CD4-positive, CD25-positive, alpha-beta regulatory T cell (primary cell): Measurements from ENCODE around the gene MCC. TPM values are rescaled to one million over a fixed set of nuclear protein-coding genes. Genes with fewer than 3 reads are reported as not detected.
A peak's percentile ranks its signal among the peaks of the same experiment; 100 is the strongest.

Experiments used
- ATAC-seq, 2 donors: fragments of 150-1000 bp; cut with Tn5 transposase; one replicate each; pipeline ENCODE4 v1.10.0; 2021; ENCODE audit warnings: low read depth in 2 of 2, moderate number of reproducible peaks in 2 of 2, moderate library complexity in 1 of 2
- DNase-seq, 3 donors: peaks; one replicate each; pipeline versions ENCODE4 v3.0.0 to v3.0.0-alpha.2; 2012 to 2022; ENCODE audit warnings: mixed read lengths in 1 of 3
- H3K27ac ChIP-seq: one replicate; pipeline ENCODE4 v1.7.0; 2013; ENCODE audit warnings: mild to moderate bottlenecking, low read length; ENCODE audit not compliant: insufficient read depth, poor library complexity, severe bottlenecking
- H3K27me3 ChIP-seq: one replicate; pipeline ENCODE4 v1.7.0; 2013; ENCODE audit warnings: low read length; ENCODE audit not compliant: control insufficient read depth, insufficient read depth
- H3K36me3 ChIP-seq: one replicate; pipeline ENCODE4 v1.7.0; 2013; ENCODE audit warnings: mild to moderate bottlenecking, low read length, moderate library complexity; ENCODE audit not compliant: control insufficient read depth, insufficient read depth
- H3K4me1 ChIP-seq: 2 replicates; pipeline ENCODE4 v1.7.0; 2013; ENCODE audit warnings: mild to moderate bottlenecking, low read length; ENCODE audit not compliant: insufficient read depth, control insufficient read depth, poor library complexity, severe bottlenecking
- H3K4me3 ChIP-seq: one replicate; pipeline ENCODE4 v1.7.0; 2013; ENCODE audit warnings: low read depth, mild to moderate bottlenecking, low read length, moderate library complexity
- H3K9me3 ChIP-seq, 2 experiments: 1 replicate in 1 of 2; 2 replicates in 1 of 2; pipeline ENCODE4 v1.7.0; 2013; ENCODE audit warnings: low read length in 2 of 2, mild to moderate bottlenecking in 1 of 2, moderate library complexity in 1 of 2; ENCODE audit not compliant: control insufficient read depth in 2 of 2
- H3K27ac Mint-ChIP-seq, 3 donors: one replicate each; pipeline ENCODE4 v1.8.0; 2020 to 2022; ENCODE audit warnings: mild to moderate bottlenecking in 3 of 3, mixed read lengths in 3 of 3, moderate library complexity in 2 of 3
- H3K27me3 Mint-ChIP-seq: one replicate; pipeline ENCODE4 v1.8.0; 2022; ENCODE audit warnings: mild to moderate bottlenecking, mixed read lengths
- H3K36me3 Mint-ChIP-seq: one replicate; pipeline ENCODE4 v1.8.0; 2020; ENCODE audit warnings: mixed read lengths
- H3K4me1 Mint-ChIP-seq, 4 donors: one replicate each; pipeline ENCODE4 v1.8.0; 2020 to 2022; ENCODE audit warnings: mixed read lengths in 4 of 4, mild to moderate bottlenecking in 1 of 4
- H3K4me3 Mint-ChIP-seq, 4 donors: one replicate each; pipeline ENCODE4 v1.8.0; 2020 to 2022; ENCODE audit warnings: mild to moderate bottlenecking in 4 of 4, mixed read lengths in 4 of 4, moderate library complexity in 3 of 4
- H3K9me3 Mint-ChIP-seq, 7 donors: one replicate each; pipeline ENCODE4 v1.8.0; 2020 to 2022; ENCODE audit warnings: mixed read lengths in 7 of 7, mild to moderate bottlenecking in 3 of 7, moderate library complexity in 2 of 7
- polyA plus RNA-seq, 4 donors: library from polyadenylated mRNA; unstranded; fragments of 300-500 nt; fragmentation: Illumina TruSeq; gene quantifications; one replicate each; pipeline ENCODE4 v1.2.3, GENCODE V29; 2021
- total RNA-seq: library from RNA; stranded (reverse); gene quantifications from one replicate; pipeline ENCODE4 v1.2.3, GENCODE V29; 2022

MCC gene
- total and polyA plus RNA-seq, 5 donors from 2014 or later: 0.47 to 11.1 (median 3.4) TPM

DNA sequence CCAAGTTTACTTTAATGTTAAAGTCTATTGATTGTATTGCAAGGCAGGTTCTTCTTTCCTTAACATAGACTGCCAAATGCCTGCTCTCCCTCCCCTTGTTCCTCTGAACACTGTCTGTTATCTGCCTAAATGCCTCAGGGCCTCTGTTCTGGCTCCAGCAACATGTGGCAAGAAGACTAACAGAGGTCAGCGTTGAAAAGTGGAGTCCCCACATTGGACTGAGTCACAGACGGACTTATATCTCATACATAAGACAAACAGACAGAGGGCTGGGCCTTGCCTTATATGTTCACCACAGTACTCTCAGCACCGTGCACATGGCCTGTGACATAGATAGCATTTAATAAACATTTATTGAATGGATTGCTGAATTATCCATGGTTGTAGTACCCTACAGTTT, 144.9 kb downstream of the MCC start:
- Histone ChIP-seq H3K27me3 (peaks cover 2% of the 10 kb centered on the region), H3K27ac (no peak overlapping the region), H3K4me1 (no peaks in the 10 kb centered on the region), H3K36me3 (no peaks in the 10 kb centered on the region), H3K9me3 (no peaks in the 10 kb centered on the region), H3K4me3 (no peak overlapping the region)
- Mint-ChIP-seq H3K9me3 (peaks cover 0 to 4% (median 0%) of the 10 kb centered on the region in 7 donors), H3K4me3 (no peak overlapping the region), H3K4me1 (peaks cover 0 to 2% (median 0%) of the 10 kb centered on the region in 4 donors), H3K36me3 (no peaks in the 10 kb centered on the region), H3K27ac (no peak overlapping the region), H3K27me3 (peaks cover 40% of the 10 kb centered on the region)
- no peak for ATAC-seq
- DNase-seq: no peak

DNA sequence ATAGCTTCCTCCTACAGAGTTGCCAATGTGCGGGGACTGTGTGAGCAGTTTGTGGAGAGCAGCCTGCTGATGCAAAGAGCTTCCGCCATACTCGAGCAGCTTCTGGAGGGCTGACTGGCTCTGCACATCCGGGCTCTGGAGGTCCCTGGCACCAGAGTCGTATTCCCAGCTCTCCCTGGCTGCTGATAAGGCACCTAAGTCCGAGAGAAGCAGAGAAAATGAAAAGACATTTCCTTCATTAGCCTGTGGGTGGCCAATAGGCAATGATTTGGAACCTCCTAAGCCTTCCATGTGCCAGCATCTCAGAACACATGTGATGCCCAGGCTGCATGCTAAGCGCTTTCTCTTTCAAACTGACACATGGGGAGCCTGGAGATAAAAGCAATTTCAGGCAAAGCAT, 147.7 kb downstream of the MCC start:
- no peak for ATAC-seq
- no peaks in the 10 kb centered on the region for H3K9me3 Mint-ChIP-seq
- Histone ChIP-seq H3K36me3 (no peaks in the 10 kb centered on the region), H3K9me3 (no peaks in the 10 kb centered on the region), H3K27me3 (peaks cover 3% of the 10 kb centered on the region), H3K4me1 (no peaks in the 10 kb centered on the region), H3K27ac (no peak overlapping the region), H3K4me3 (no peak overlapping the region)
- H3K27me3 Mint-ChIP-seq: peaks cover 18% of the 10 kb centered on the region
- no peak overlapping the region for H3K27ac Mint-ChIP-seq
- DNase-seq: no peak
- H3K4me1 Mint-ChIP-seq: no peaks in the 10 kb centered on the region
- H3K4me3 Mint-ChIP-seq: no peak overlapping the region
- no peaks in the 10 kb centered on the region for H3K36me3 Mint-ChIP-seq

- no peak overlapping the region for H3K27ac Mint-ChIP-seq
- H3K27me3 ChIP-seq: peaks cover 3% of the 10 kb centered on the region
- peaks cover 7% of the 10 kb centered on the region for H3K27me3 Mint-ChIP-seq
- DNase-seq (no peak), ATAC-seq (no peak)
- H3K4me3 Mint-ChIP-seq: no peak overlapping the region
- H3K9me3 Mint-ChIP-seq: no peaks in the 10 kb centered on the region
- H3K27ac ChIP-seq: no peak overlapping the region
- H3K36me3 ChIP-seq: no peaks in the 10 kb centered on the region
- H3K4me1 ChIP-seq: no peaks in the 10 kb centered on the region
- H3K4me1 Mint-ChIP-seq: peaks cover 3 to 6% (median 4%) of the 10 kb centered on the region in 4 donors
- no peaks in the 10 kb centered on the region for H3K36me3 Mint-ChIP-seq
- no peak overlapping the region for H3K4me3 ChIP-seq
- H3K9me3 ChIP-seq: no peaks in the 10 kb centered on the region
These were observed 149.6 kb downstream of the MCC start for GRCh38 chr5:113338628-113339027.

- DNase-seq (no peak), ATAC-seq (no peak)
- Histone ChIP-seq H3K27me3 (peaks cover 3% of the 10 kb centered on the region), H3K27ac (no peak overlapping the region), H3K36me3 (no peaks in the 10 kb centered on the region), H3K4me1 (no peaks in the 10 kb centered on the region), H3K9me3 (no peaks in the 10 kb centered on the region), H3K4me3 (no peak overlapping the region)
- H3K9me3 Mint-ChIP-seq: no peaks in the 10 kb centered on the region
- peaks cover 7% of the 10 kb centered on the region for H3K27me3 Mint-ChIP-seq
- H3K36me3 Mint-ChIP-seq: no peaks in the 10 kb centered on the region
- no peak overlapping the region for H3K4me3 Mint-ChIP-seq
- no peak overlapping the region for H3K27ac Mint-ChIP-seq
- H3K4me1 Mint-ChIP-seq: peaks cover 3 to 6% (median 4%) of the 10 kb centered on the region in 4 donors
These were observed 150.5 kb downstream of the MCC start for GRCh38 chr5:113337515-113338415.

DNA sequence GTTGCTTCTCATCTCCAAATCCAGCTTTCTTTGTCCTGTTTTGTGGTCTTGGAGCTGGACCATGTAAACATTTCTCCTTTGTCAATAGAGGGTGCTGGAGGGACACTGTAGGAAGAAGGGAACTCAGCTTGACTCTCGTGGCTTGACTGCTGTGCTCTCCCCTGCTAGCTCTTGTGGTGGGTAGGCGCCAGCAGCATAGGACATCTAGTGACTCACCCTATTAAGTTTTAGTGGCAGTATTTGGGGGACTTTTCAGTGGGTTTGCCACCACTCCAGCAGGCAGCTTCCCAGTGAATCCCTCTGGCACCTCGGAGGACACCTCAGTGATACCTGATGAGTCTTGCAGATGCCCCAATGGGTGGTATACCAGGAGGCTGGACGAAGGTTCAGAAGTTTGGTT, 151.3 kb downstream of the MCC start:
- DNase-seq: peak in 1 of 3 donors; percentile 23

DNA sequence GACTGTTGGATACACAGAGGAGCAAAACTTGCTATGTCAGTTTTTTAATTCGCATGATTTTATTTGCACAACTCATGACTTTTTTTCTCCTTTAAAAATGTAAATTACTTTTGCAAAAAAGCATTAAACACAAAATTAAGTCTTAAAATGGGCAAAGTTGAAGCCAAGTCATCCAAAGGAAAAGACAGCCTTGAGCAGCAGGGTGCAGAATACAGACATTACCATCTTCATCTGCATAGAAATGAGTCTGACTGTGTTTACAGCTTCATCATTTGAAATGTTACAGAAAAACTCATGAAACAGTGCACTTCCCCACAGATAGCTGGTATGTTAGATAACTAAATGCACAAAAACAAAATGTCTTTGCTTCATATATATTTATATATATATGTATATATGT, 154.8 kb downstream of the MCC start:
- Histone ChIP-seq H3K27ac (no peak overlapping the region), H3K36me3 (no peaks in the 10 kb centered on the region), H3K4me3 (no peak overlapping the region), H3K9me3 (no peaks in the 10 kb centered on the region), H3K4me1 (peaks cover 10% of the 10 kb centered on the region), H3K27me3 (peaks cover 3% of the 10 kb centered on the region)
- peaks cover 5 to 17% (median 13%) of the 10 kb centered on the region in 4 donors for H3K4me1 Mint-ChIP-seq
- no peak for ATAC-seq
- no peaks in the 10 kb centered on the region for H3K36me3 Mint-ChIP-seq
- H3K27me3 Mint-ChIP-seq: no peaks in the 10 kb centered on the region
- H3K27ac Mint-ChIP-seq: no peak overlapping the region
- no peak for DNase-seq
- H3K4me3 Mint-ChIP-seq: no peak overlapping the region
- no peaks in the 10 kb centered on the region for H3K9me3 Mint-ChIP-seq

More for the DNA sequence above, 151.3 kb downstream of the MCC start:
- peak in 1 of 2 donors; percentile 21 for ATAC-seq
- H3K9me3 ChIP-seq: no peaks in the 10 kb centered on the region
- no peaks in the 10 kb centered on the region for H3K4me1 ChIP-seq
- Mint-ChIP-seq H3K4me1 (peaks cover 3 to 6% (median 4%) of the 10 kb centered on the region in 4 donors), H3K27me3 (peaks cover 7% of the 10 kb centered on the region), H3K9me3 (no peaks in the 10 kb centered on the region), H3K36me3 (no peaks in the 10 kb centered on the region), H3K27ac (no peak overlapping the region), H3K4me3 (no peak overlapping the region)
- H3K36me3 ChIP-seq: no peaks in the 10 kb centered on the region
- peaks cover 3% of the 10 kb centered on the region for H3K27me3 ChIP-seq
- no peak overlapping the region for H3K4me3 ChIP-seq
- H3K27ac ChIP-seq: no peak overlapping the region

- Histone ChIP-seq H3K27me3 (no peaks in the 10 kb centered on the region), H3K4me1 (peaks cover 10% of the 10 kb centered on the region), H3K36me3 (no peaks in the 10 kb centered on the region), H3K27ac (no peak overlapping the region), H3K4me3 (no peak overlapping the region), H3K9me3 (no peaks in the 10 kb centered on the region)
- Mint-ChIP-seq H3K36me3 (no peaks in the 10 kb centered on the region), H3K27ac (no peak overlapping the region), H3K27me3 (no peaks in the 10 kb centered on the region), H3K9me3 (no peaks in the 10 kb centered on the region), H3K4me3 (no peak overlapping the region), H3K4me1 (peaks cover 5 to 17% (median 13%) of the 10 kb centered on the region in 4 donors)
- DNase-seq: no peak
- ATAC-seq: no peak
These were observed 157.1 kb downstream of the MCC start for GRCh38 chr5:113331209-113331551.
